IgD-negative memory B cell (primary cell): ENCODE measurements around the gene KRTAP5-3. TPM values are rescaled to one million over a fixed set of nuclear protein-coding genes. Genes with fewer than 3 reads are reported as not detected.

Experiments
- H3K27ac Mint-ChIP-seq, 3 donors: one replicate each; pipeline ENCODE4 v1.8.0; 2020 to 2022; ENCODE audit warnings: mild to moderate bottlenecking in 3 of 3, mixed read lengths in 3 of 3, moderate library complexity in 1 of 3
- H3K27me3 Mint-ChIP-seq: one replicate; pipeline ENCODE4 v1.8.0; 2021; ENCODE audit warnings: mixed read lengths
- H3K36me3 Mint-ChIP-seq: one replicate; pipeline ENCODE4 v1.8.0; 2020; ENCODE audit warnings: mild to moderate bottlenecking, mixed read lengths
- H3K4me1 Mint-ChIP-seq, 3 donors: one replicate each; pipeline ENCODE4 v1.8.0; 2020 to 2022; ENCODE audit warnings: mixed read lengths in 3 of 3, mild to moderate bottlenecking in 1 of 3
- H3K4me3 Mint-ChIP-seq, 4 donors: one replicate each; pipeline ENCODE4 v1.8.0; 2020 to 2022; ENCODE audit warnings: mild to moderate bottlenecking in 4 of 4, mixed read lengths in 4 of 4, moderate library complexity in 3 of 4
- H3K9me3 Mint-ChIP-seq, 3 donors: one replicate each; pipeline ENCODE4 v1.8.0; 2020 to 2021; ENCODE audit warnings: mixed read lengths in 3 of 3, mild to moderate bottlenecking in 1 of 3
- polyA plus RNA-seq: library from polyadenylated mRNA; unstranded; fragments of 300-500 nt; fragmentation: Illumina TruSeq; gene quantifications from one replicate; pipeline ENCODE4 v1.2.3, GENCODE V29; 2021

Gene KRTAP5-3
- polyA plus RNA-seq, 1 donor from 2014 or later: not detected

- Mint-ChIP-seq H3K4me3 (no peak overlapping the region), H3K27ac (peak overlapping the region in 1 of 3 donors; percentile 48), H3K9me3 (no peaks in the 10 kb centered on the region)
Measured at GRCh38 chr11:1563149-1563638, 45.1 kb downstream of the KRTAP5-3 start.

GRCh38 chr11:1562469-1563148 lies 45.7 kb downstream of the KRTAP5-3 start:
- H3K36me3 Mint-ChIP-seq: peaks cover 5% of the 10 kb centered on the region
- no peaks in the 10 kb centered on the region for H3K9me3 Mint-ChIP-seq
- peak overlapping the region in 2 of 4 donors; percentile 17 to 23 for H3K4me3 Mint-ChIP-seq
- H3K27me3 Mint-ChIP-seq: peaks cover 5% of the 10 kb centered on the region
- H3K27ac Mint-ChIP-seq: peak overlapping the region in 1 of 3 donors; percentile 48
- H3K4me1 Mint-ChIP-seq: peaks cover 0 to 2% (median 0%) of the 10 kb centered on the region in 3 donors

More at GRCh38 chr11:1563149-1563638, 45.1 kb downstream of the KRTAP5-3 start:
- Mint-ChIP-seq H3K36me3 (peaks cover 4% of the 10 kb centered on the region), H3K27me3 (peaks cover 2% of the 10 kb centered on the region), H3K4me1 (peaks cover 0 to 2% (median 0%) of the 10 kb centered on the region in 3 donors)

- no peak overlapping the region for H3K27ac Mint-ChIP-seq
- peak overlapping the region in 1 of 4 donors; percentile 23 for H3K4me3 Mint-ChIP-seq
Measured at GRCh38 chr11:1561955-1562354, 46.3 kb downstream of the KRTAP5-3 start.

GRCh38 chr11:1561266-1561665 lies 47.0 kb downstream of the KRTAP5-3 start:
- Mint-ChIP-seq H3K4me1 (no peaks in the 10 kb centered on the region), H3K4me3 (no peak overlapping the region), H3K9me3 (no peaks in the 10 kb centered on the region), H3K27ac (no peak overlapping the region), H3K36me3 (peaks cover 6% of the 10 kb centered on the region), H3K27me3 (peaks cover 6% of the 10 kb centered on the region)

More at GRCh38 chr11:1561955-1562354, 46.3 kb downstream of the KRTAP5-3 start:
- Mint-ChIP-seq H3K9me3 (no peaks in the 10 kb centered on the region), H3K4me1 (no peaks in the 10 kb centered on the region), H3K27me3 (peaks cover 6% of the 10 kb centered on the region), H3K36me3 (peaks cover 6% of the 10 kb centered on the region)

- no peaks in the 10 kb centered on the region for H3K9me3 Mint-ChIP-seq
- H3K27ac Mint-ChIP-seq: no peak overlapping the region
Measured at GRCh38 chr11:1560649-1561251, 47.5 kb downstream of the KRTAP5-3 start.

GRCh38 chr11:1560002-1560648 lies 48.1 kb downstream of the KRTAP5-3 start:
- Mint-ChIP-seq H3K27ac (peak overlapping the region in 1 of 3 donors; percentile 48), H3K36me3 (peaks cover 4% of the 10 kb centered on the region), H3K27me3 (peaks cover 7% of the 10 kb centered on the region), H3K4me3 (peak overlapping the region in 1 of 4 donors; percentile 32), H3K9me3 (no peaks in the 10 kb centered on the region), H3K4me1 (no peaks in the 10 kb centered on the region)

More at GRCh38 chr11:1560649-1561251, 47.5 kb downstream of the KRTAP5-3 start:
- H3K4me1 Mint-ChIP-seq: no peaks in the 10 kb centered on the region
- no peak overlapping the region for H3K4me3 Mint-ChIP-seq
- peaks cover 4% of the 10 kb centered on the region for H3K36me3 Mint-ChIP-seq
- H3K27me3 Mint-ChIP-seq: peaks cover 7% of the 10 kb centered on the region

- Mint-ChIP-seq H3K4me3 (peak overlapping the region in 2 of 4 donors; percentile 32 to 33), H3K27ac (peak overlapping the region in 1 of 3 donors; percentile 48), H3K4me1 (no peaks in the 10 kb centered on the region), H3K36me3 (peaks cover 4% of the 10 kb centered on the region), H3K27me3 (peaks cover 8% of the 10 kb centered on the region), H3K9me3 (no peaks in the 10 kb centered on the region)
Measured at GRCh38 chr11:1559111-1559951, 48.9 kb downstream of the KRTAP5-3 start.

GRCh38 chr11:1558775-1559110 lies 49.5 kb downstream of the KRTAP5-3 start:
- Mint-ChIP-seq H3K36me3 (peaks cover 4% of the 10 kb centered on the region), H3K9me3 (no peaks in the 10 kb centered on the region), H3K27me3 (peaks cover 9% of the 10 kb centered on the region), H3K27ac (peak overlapping the region in 1 of 3 donors; percentile 39), H3K4me3 (peak overlapping the region in 1 of 4 donors; percentile 23), H3K4me1 (no peaks in the 10 kb centered on the region)

GRCh38 chr11:1557904-1558774 lies 50.1 kb downstream of the KRTAP5-3 start:
- peak overlapping the region in 1 of 3 donors; percentile 23 for H3K27ac Mint-ChIP-seq
- peaks cover 16% of the 10 kb centered on the region for H3K27me3 Mint-ChIP-seq
- H3K36me3 Mint-ChIP-seq: peaks cover 4% of the 10 kb centered on the region
- H3K4me3 Mint-ChIP-seq: no peak overlapping the region
- no peaks in the 10 kb centered on the region for H3K4me1 Mint-ChIP-seq
- no peaks in the 10 kb centered on the region for H3K9me3 Mint-ChIP-seq

Other genes with a start within 250 kb of the KRTAP5-3 start
- not detected for gene BRSK2, start 218.5 kb downstream of the KRTAP5-3 start, polyA plus RNA-seq
- 42.0 TPM for gene MOB2, start 121.7 kb downstream of the KRTAP5-3 start, polyA plus RNA-seq
- gene DUSP8, start 36.2 kb downstream of the KRTAP5-3 start, polyA plus RNA-seq: 1.2 TPM
- not detected for gene KRTAP5-1, start 23.2 kb downstream of the KRTAP5-3 start, polyA plus RNA-seq
- gene KRTAP5-2, start 10.2 kb downstream of the KRTAP5-3 start, polyA plus RNA-seq: not detected
- gene KRTAP5-4, start 13.7 kb upstream of the KRTAP5-3 start, polyA plus RNA-seq: not detected
- gene KRTAP5-5, start 21.3 kb upstream of the KRTAP5-3 start, polyA plus RNA-seq: not detected
- not detected for gene KRTAP5-6, start 88.7 kb upstream of the KRTAP5-3 start, polyA plus RNA-seq
- 0.06 TPM for gene IFITM10, start 142.1 kb upstream of the KRTAP5-3 start, polyA plus RNA-seq
- gene CTSD, start 155.5 kb upstream of the KRTAP5-3 start, polyA plus RNA-seq: 78.7 TPM
- not detected for gene SYT8, start 226.5 kb upstream of the KRTAP5-3 start, polyA plus RNA-seq
- gene TNNI2, start 230.5 kb upstream of the KRTAP5-3 start, polyA plus RNA-seq: 8.0 TPM
- 841 TPM for gene LSP1, start 244.6 kb upstream of the KRTAP5-3 start, polyA plus RNA-seq